ENCODE results near the gene MTR.

MTR gene

GRCh38 chr1:236913371-236914037 is 118.4 kb downstream of the MTR start:
- Histone ChIP-seq H4K20me1 (ENCODE audit: low read depth, low read length) (no peaks in the 10 kb centered on the region), H3K9me2 (replicated peaks; ENCODE audit: insufficient read depth, low read length) (no peaks in the 10 kb centered on the region), H3K4me3 (ENCODE audit: insufficient read depth, low read length, poor library complexity, severe bottlenecking) (no peak overlapping the region), H3K36me3 (ENCODE audit: low read length) (no peaks in the 10 kb centered on the region), H3K4me2 (ENCODE audit: low read depth, low read length, poor library complexity, severe bottlenecking) (no peak overlapping the region), H2AFZ (ENCODE audit: low read depth, low read length, severe bottlenecking) (no peak overlapping the region), H3F3A (ENCODE audit: insufficient read depth) (no peaks in the 10 kb centered on the region), H3K9me3 (ENCODE audit: insufficient read depth, low read length) (no peaks in the 10 kb centered on the region), H3K79me2 (ENCODE audit: insufficient read depth, low read length) (no peaks in the 10 kb centered on the region), H3K9ac (ENCODE audit: low read length) (no peak overlapping the region), H3K27me3 (ENCODE audit: low read length) (no peaks in the 10 kb centered on the region), H3K27ac (ENCODE audit: low read depth, low read length) (no peak overlapping the region)
- TF ChIP-seq EZH2phosphoT487 (conservative IDR thresholded peaks at IDR 0.05; ENCODE audit: low read length): no peak
- no peak for TF ChIP-seq CTCF (IDR thresholded peaks at IDR 0.05; ENCODE audit: insufficient read depth, low read length, poor library complexity, severe bottlenecking)

GRCh38 chr1:236914375-236914774 is 119.3 kb downstream of the MTR start:
- no peaks in the 10 kb centered on the region for H3K36me3 ChIP-seq (ENCODE audit: low read length)
- no peaks in the 10 kb centered on the region for H4K20me1 ChIP-seq (ENCODE audit: low read depth, low read length)
- no peaks in the 10 kb centered on the region for H3K27me3 ChIP-seq (ENCODE audit: low read length)
- no peak overlapping the region for H3K4me3 ChIP-seq (ENCODE audit: insufficient read depth, low read length, poor library complexity, severe bottlenecking)
- H3K9me3 ChIP-seq (ENCODE audit: insufficient read depth, low read length): no peaks in the 10 kb centered on the region
- H3K79me2 ChIP-seq (ENCODE audit: insufficient read depth, low read length): no peaks in the 10 kb centered on the region
- no peak overlapping the region for H3K27ac ChIP-seq (ENCODE audit: low read depth, low read length)
- H3K4me2 ChIP-seq (ENCODE audit: low read depth, low read length, poor library complexity, severe bottlenecking): no peak overlapping the region
- no peaks in the 10 kb centered on the region for H3K9me2 ChIP-seq (replicated peaks; ENCODE audit: insufficient read depth, low read length)
- no peak overlapping the region for H2AFZ ChIP-seq (ENCODE audit: low read depth, low read length, severe bottlenecking)
- H3F3A ChIP-seq (ENCODE audit: insufficient read depth): no peaks in the 10 kb centered on the region
- TF ChIP-seq CTCF (IDR thresholded peaks at IDR 0.05; ENCODE audit: insufficient read depth, low read length, poor library complexity, severe bottlenecking): no peak
- no peak for TF ChIP-seq EZH2phosphoT487 (conservative IDR thresholded peaks at IDR 0.05; ENCODE audit: low read length)
- H3K9ac ChIP-seq (ENCODE audit: low read length): no peak overlapping the region

GRCh38 chr1:236916131-236916800 is 121.2 kb downstream of the MTR start:
- H3K4me2 ChIP-seq (ENCODE audit: low read depth, low read length, poor library complexity, severe bottlenecking): no peak overlapping the region
- no peak overlapping the region for H3K4me3 ChIP-seq (ENCODE audit: insufficient read depth, low read length, poor library complexity, severe bottlenecking)
- H4K20me1 ChIP-seq (ENCODE audit: low read depth, low read length): no peaks in the 10 kb centered on the region
- H3K36me3 ChIP-seq (ENCODE audit: low read length): no peaks in the 10 kb centered on the region
- no peaks in the 10 kb centered on the region for H3K79me2 ChIP-seq (ENCODE audit: insufficient read depth, low read length)
- no peaks in the 10 kb centered on the region for H3K9me3 ChIP-seq (ENCODE audit: insufficient read depth, low read length)
- H3F3A ChIP-seq (ENCODE audit: insufficient read depth): no peaks in the 10 kb centered on the region
- H3K27ac ChIP-seq (ENCODE audit: low read depth, low read length): no peak overlapping the region
- no peak overlapping the region for H3K9ac ChIP-seq (ENCODE audit: low read length)
- H2AFZ ChIP-seq (ENCODE audit: low read depth, low read length, severe bottlenecking): no peak overlapping the region
- no peaks in the 10 kb centered on the region for H3K27me3 ChIP-seq (ENCODE audit: low read length)
- no peak for TF ChIP-seq EZH2phosphoT487 (conservative IDR thresholded peaks at IDR 0.05; ENCODE audit: low read length)
- TF ChIP-seq CTCF (IDR thresholded peaks at IDR 0.05; ENCODE audit: insufficient read depth, low read length, poor library complexity, severe bottlenecking): no peak
- H3K9me2 ChIP-seq (replicated peaks; ENCODE audit: insufficient read depth, low read length): no peaks in the 10 kb centered on the region

Data from SU-DHL-6 (cell line).